NCI-H82 treated with DMSO at 0.1 percent for 48 hours (cell line): ENCODE results near the gene DHDH.

Experiments
- DNase-seq: peaks from one replicate; lab custom pipeline; 2025; ENCODE audit not compliant: unreplicated experiment; lab: John Stamatoyannopoulos, UW

The DHDH gene

DNA sequence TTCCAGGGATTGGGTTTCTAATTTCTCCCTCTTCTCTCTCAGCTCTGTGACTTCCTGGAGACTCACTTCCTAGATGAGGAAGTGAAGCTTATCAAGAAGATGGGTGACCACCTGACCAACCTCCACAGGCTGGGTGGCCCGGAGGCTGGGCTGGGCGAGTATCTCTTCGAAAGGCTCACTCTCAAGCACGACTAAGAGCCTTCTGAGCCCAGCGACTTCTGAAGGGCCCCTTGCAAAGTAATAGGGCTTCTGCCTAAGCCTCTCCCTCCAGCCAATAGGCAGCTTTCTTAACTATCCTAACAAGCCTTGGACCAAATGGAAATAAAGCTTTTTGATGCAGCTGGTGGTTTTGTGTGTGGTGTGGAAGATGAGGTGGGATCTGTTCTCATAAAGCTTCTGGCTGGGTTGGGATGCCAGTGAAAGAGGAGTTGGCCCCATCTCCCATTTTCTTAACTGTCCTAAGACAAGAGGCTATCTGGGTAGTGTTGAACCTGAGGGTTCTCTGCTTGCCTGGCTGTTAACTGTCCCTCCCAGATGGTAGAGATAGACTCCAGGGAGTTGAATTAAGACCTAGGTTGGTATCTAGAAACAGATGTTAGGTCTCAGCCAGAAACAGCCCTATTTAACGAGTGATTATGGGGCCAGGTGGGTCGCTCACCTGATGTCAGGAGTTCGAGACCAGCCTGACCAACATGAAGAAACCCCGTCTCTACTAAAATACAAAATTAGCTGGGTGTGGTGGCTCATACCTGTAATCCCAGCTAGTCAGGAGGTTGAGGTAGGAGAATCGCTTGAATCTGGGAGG lies 33.2 kb downstream of the DHDH start:
- no peak for DNase-seq

DNA sequence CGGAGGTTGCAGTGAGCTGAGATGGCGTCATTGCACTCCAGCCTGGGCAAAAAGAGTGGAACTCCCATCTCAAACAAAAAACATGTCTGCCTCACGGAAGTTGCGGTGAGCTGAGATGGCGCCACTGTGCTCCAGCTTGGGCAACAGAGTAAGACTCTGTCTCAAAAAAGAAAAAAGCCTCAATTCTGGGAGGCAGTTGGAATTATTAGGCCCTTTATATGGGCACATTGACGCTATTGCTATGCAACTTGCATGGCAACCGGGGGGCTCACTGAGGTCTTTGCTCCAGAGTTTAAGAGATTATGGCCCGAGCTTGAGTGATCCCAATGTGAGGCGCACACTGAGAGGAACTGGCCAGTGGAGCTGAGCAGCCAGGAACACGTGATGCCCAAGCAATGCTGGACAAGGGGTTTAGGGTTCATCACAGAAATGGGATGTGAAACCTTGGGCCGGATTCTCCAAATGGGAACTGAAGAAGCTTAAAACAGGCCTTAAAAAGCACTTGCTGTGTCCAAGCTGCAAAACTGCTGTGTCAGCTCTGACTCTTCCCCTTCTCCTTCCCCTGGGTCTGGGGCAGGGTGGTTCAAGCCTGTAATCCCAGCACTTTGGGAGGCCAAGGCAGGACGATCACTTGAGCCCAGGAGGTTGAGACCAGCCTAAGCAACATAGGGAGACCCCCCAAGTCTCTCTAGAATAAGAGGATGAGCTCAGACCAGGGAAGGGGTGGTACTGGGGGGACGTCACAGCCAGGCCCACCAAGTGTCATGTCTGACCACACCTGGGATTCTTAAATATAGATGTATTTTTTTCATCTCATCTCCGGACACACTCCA lies 34.1 kb downstream of the DHDH start:
- DNase-seq = no peak

DNA sequence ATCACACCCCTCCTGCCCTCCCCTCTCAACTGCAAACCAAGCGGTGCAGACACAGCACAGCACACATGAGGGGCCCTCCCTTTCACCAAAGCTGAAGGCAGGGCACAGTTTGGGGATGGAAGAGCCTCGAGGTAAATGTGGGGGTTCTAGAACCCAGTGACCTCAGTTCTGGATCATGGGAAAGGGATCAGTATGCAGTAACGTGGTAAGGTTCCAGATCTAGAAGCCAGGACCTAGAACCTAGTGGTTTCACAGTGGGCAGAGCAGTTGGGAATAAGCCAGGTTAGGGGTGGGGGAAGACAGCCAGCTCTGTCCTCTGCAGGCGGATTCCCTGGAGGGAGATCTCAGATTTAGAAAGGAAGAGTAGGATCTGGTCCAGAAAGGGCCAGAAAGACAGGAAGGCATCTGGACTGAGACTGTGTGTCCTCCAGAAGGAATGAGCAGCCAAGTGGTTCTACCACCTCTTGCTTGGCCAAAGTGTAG lies 34.7 kb downstream of the DHDH start:
- no peak for DNase-seq

DNA sequence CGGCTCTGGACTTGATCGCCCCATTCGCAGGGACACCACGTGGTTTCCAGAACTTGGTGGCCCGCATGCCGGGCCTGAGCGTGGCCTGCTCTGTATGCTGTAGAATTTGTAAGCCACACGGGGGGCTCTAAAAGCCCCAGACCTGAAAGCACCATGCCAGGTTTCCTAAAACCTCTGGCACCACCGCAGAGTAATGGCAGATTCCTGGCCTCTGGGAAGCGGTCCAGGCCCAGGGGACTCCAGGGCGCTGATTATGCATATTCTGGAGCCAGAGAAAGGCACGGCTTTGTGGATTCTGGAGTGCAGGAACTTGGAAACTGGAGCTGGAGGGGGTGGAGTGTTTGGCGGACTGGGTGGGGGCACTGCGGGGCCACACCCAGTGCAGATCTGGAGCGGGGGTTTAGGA lies 35.3 kb downstream of the DHDH start:
- DNase-seq = no peak

DNA sequence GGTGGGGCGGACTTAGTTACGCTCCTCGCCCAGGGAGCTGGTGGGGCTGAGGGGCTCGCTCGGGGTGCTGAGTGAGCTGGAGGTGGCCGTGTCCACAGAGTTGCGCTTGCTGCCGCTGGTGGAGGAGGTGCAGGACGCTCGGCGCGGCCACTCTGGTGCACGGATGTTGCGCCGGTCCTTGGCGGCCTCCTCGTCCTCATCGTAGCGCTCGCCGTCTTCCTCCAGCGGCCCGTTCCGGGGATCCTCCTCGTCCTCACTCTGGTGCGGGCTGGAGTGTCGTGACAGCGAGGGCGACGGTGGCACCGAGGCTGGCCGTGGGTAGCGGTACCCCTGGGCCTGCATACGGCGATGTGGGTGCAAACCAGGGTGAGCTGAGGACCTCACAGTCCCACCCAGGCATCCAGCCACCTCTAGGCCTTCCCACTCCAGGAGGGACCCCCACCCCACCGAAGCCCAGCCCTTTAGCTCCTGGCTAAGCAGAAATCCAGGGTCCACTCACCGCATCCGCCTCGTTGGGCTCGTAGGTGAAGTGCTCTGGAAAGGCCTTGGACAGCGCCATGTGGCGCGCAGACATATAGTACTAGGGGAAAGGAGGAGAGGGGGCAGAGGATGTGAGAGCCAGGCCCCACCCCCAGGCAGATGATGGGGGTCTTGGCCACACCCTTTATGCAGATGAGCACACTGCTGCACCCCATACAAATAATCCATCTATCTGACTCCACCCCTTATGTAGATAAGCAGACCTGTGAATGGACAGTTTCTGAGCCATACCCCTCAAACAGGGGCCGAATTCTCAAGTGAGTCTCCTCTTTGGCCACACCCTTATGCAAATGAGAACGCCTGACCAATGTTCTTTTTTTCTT lies 36.0 kb downstream of the DHDH start:
- peak; percentile 51 for DNase-seq

DNA sequence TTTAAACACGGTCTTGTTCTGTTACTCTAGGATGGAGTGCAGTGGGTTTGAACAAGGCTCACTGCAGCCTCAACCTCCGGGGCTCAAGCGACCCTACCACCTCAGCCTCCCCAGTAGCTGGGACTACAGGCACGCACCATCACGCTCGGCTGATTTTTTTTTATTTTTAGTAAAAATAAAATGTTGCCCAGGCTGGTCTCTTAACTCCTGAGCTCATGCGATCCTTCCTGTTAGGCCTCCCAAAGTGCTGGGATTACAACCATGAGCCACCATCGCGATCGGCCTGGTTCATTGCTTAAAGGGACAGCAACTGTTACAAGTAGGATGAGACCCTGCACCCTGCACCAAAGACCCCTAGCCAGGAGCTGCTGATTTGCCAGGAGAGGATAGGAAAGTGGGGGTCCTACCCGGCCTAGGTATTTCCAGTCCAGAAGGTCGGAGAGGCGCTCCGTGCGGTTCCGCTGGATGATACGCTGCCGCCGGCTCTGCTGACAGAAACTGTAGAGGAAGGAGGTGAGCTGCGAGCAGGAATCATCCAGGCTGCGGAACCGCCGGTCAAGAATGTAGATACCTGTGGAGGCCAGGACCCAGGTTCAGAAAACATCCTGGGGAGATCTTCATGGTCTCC lies 36.8 kb downstream of the DHDH start:
- no peak for DNase-seq

DNA sequence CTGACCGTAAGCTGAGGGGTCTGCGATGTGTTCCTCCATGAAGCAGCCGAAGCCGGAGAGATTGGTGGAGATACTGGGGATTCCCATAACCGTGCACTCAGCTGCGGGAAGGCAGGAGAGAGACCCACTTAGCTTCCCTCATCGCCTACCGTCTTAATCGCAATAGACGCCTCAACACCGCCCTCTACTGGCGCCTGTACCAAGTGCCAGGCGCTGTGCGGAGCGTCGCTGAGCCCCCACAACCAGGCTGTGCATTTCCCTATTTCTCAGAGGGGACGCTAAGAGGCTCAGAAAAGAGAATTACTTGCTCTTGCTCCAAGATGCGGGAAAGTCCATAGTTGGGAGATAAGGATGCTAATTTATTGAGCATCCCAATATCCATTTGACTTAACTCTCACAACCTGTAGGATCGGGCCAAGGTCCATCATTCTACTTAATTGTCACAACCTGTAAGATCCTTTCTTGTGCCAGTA lies 37.5 kb downstream of the DHDH start:
- peak; percentile 62 for DNase-seq

DNA sequence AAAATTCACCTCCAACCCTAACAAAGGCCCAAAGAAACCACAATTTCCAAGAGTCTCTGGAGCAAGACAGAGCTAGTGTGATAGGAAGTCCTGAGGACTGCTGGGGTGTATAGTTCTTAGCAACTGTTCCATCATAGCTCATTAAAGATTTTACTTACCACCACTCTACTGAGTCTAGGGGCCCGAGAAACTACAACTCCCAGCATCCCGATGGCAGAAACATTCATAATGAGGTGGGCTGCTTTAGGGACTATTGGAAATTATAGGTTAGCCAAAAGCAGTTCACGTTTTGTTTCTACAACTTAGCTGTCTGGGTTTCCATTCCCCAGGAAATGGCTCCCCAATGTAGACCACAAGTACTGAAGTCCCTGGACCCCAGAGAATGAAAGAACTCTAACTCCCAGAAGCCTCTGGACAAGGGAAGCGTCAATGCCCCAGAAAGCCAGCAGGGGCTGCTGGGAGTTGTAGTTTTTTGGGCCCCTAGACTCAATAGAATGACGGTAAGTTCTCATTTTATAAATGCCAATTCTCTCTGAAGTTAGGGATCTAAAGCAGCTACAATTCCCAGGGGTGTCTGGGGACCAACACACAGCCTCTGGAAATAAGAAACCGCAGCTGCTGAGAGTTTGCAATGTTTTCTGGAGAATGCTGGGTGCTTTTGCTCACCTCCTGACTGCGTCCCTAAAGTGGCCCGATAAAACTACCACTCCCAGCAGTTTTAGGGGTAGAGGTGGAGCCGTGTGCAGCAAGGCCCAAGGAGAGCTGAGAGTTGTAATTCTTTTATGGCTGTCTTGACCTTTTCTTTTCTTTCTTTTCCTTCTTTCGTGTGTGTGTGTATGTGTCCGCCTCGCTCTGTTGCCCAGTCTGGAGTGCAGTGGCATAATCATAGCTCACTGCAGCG lies 42.7 kb downstream of the DHDH start:
- no peak for DNase-seq

DNA sequence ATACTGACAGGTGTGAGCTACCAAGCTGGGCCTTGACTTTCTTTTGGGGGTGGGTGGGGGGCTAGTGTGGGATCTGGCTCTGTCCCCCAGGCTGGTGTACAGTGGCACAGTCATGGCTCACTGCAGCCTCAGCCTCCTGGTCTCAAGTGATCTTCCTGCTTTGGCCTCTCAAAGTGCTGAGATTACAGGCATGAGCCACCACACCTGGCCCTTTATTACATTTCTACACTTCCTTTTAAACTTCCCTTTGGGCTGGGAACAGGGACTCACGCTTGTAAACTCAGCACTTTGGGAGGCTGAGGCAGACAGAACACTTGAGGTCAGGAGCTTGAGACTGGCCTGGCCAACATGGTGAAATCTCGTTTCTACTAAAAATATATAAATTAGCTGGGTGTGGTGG lies 43.6 kb downstream of the DHDH start:
- DNase-seq = no peak

DNA sequence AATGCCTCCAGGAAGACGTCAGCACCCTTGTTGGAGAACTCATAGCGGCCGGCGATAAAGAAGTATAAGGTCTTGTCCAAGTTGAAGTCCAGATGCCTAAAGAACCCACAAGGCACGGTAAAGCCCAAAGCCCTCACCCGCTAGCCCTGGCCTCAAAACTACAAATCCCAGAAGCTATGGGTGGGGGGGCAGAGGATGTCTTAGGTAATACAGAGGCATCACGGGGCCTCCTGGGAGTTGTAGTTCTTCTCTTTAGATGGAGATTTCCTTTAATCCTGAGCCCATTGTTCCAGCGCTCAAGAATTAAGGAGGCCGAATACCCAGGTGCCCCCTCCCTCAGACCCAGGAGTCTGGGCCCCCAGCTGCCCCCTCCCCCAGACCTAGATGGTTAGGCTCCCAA lies 48.8 kb downstream of the DHDH start:
- DNase-seq = no peak

DNA sequence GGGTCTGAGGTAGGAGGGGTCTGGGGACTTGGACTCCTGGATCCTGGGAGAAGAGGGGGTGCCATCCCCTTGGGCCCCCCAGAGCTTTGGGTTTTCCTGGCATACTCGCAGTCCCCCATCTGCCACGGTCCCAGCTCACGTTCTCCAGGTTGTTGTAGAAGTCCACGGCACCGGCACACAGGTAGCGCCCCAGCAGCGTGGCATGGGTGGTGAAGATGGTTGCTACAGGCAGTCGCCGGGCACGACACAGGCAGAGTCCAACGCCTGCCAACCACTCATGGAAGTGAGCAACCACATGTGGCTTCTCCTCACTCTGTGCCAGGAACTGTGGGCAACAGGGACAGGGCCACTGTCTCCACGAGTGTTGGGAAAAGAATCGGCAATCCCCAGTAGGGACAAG lies 52.2 kb downstream of the DHDH start:
- no peak for DNase-seq

DNA sequence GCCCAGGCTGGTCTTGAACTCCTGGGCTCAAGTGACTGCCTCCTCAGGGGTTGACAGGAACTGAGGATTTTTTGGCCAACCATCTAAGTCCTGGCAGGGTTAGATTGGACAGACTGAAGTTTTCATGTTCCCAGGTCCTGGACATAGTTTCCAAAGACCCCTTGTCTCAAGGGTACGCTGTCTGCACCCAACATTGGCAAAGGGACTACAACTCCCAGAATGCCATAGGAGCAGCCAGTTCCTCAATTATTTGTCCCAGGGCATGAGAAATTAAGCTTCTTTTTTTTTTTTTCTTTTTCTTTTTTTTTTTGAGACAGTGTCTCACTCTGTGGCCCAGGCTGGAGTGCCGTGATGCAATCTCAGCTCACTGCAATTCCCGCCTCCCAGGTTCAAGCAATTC lies 52.7 kb downstream of the DHDH start:
- no peak for DNase-seq

DNA sequence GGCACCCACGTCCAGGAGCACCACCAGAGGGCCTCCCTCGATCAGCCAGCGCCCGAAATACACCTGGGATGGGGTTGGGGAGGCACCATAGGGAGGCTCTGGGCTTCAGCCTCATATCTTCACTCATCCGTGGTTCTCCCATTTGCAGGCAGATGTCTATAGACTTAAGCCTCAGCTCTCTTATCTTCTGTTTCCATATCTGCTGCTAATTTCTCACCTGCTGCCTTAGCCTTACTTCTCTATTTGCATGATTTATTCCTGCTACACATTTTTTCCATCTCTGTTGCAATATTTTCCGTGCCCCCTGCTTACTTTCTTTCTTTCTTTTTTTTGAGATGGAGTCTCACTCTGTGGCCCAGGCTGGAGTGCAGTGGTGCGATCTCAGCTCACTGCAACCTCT lies 53.8 kb downstream of the DHDH start:
- no peak for DNase-seq

DNA sequence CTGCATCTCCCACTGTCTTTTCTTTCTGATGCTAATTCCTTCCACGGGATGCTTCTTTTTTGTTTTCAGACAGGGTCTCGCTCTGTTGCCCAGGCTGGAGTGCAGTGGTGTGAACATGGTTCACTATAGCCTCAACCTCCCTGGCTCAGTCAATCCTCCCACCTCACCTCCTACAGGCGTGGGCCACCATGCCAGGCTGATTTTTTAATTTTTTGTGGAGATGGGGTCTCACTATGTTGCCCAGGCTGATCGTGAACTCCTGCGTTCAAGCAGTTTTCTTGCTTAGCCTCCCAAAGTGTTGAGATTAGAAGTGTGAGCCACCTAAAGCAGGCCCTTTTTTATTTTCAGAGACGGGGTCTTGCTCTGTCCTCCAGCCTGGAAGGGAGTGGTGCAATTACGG lies 54.8 kb downstream of the DHDH start:
- DNase-seq = no peak

DNA sequence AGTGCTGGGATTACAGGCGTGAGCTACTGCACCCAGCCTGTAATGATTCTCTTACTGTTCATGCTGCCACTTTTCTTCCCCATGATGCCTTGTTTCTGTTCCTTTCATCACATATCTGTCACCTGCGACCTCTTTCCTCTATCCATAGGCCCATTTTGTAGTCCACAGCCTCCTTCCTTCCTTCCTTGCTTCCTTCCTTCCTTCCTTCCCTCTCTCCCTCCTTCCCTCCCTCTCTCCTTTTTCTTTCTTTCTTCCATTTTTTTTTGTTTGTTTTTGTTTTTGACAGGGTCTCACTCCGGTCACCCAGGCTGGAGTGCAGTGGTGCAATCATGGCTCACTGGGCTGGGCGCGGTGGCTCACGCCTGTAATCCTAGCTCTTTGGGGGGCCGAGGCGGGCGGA lies 55.4 kb downstream of the DHDH start:
- no peak for DNase-seq

DNA sequence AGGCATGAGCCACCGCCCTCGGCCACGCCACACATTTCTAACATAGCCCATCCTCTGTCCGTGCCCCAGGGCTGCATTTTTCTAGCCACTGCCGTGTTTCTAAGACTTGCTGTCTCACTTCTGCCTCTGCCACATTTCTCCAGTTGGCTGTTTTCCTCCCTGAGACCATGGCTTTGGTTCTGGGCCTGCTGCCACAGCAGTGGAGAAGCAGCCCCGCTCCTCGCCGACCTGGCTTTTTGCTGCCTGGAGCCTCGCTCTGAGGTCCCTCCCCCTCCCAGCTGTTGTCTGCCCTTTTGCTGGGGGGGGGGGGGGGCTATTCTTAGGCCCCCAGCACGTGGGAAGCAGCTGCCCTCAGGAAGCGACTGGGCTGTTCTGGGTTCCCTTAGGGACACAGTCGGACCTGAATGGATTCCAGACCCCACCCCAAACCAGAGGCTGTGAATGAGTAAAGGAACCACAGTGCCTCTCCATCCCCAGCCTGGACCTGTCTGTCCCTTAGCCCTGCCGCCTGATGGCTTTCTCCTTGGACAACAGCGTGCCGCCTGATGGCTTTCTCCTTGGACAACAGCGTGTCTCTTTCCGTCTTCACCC lies 56.3 kb downstream of the DHDH start:
- no peak for DNase-seq

DNA sequence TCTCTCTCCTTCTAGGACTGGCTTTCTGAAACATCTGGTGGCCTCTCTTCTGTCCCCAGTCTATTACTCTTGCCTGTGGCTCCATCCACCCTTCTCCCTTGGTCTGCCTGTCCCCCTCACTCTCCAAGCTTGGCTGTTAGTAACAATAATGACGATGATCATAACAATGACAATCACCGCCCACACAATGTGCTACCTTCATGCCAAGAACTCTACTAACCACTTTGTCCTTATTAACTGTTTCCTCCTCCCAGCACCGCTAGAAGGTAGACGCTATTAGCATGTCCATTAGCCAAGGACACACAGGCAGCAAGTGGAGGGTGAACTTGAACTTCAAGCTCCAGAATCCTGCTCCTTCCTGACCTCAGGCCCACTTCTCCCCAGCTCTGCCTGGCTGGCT lies 56.9 kb downstream of the DHDH start:
- DNase-seq = no peak

DNA sequence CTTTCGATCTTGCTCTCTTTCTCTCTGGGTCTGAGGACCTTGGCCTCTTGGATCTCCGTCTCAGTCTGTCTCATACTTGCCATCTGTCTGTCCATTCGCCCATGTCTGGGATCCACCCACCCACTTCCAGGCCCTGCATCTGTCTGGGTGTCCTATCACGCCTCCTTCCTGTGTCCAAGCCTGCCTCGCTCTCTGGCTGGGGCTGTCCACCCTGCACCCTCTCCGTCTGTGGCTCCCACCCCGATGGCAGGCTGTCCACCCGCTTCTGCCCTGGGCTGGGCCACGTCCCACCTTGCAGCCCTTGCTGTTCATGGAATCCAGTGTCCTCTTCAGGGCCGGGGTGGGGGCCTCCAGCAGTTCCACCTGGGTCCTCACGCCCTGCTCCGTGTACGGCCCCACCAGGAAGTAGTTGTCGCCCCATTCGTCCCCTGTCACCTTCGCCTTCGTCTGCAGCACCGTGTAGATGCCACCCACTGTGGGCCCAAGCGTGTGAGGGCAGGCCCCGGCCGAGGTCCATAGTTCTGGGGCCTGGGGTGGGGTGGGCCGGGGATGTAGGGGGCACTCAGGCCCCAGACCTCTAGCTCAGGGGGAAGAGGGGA lies 57.6 kb downstream of the DHDH start:
- no peak for DNase-seq
